GM19438 (cell line): Measurements from ENCODE around the gene RRP36.
"Not testable (repeated sequence)": the region's sequence is repeated elsewhere in the genome, so short reads cannot be mapped to it uniquely, and the experiment has no call there.

Experiments used
- ATAC-seq: cut with Tn5 transposase; IDR thresholded peaks from one replicate; pipeline ENCODE4 v1.9.1; 2021; ENCODE audit warnings: low read depth; ENCODE audit not compliant: unreplicated experiment

The RRP36 gene, protein sequence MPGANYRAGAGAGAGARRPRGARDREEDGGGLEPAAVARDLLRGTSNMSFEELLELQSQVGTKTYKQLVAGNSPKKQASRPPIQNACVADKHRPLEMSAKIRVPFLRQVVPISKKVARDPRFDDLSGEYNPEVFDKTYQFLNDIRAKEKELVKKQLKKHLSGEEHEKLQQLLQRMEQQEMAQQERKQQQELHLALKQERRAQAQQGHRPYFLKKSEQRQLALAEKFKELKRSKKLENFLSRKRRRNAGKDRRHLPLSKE

DNA sequence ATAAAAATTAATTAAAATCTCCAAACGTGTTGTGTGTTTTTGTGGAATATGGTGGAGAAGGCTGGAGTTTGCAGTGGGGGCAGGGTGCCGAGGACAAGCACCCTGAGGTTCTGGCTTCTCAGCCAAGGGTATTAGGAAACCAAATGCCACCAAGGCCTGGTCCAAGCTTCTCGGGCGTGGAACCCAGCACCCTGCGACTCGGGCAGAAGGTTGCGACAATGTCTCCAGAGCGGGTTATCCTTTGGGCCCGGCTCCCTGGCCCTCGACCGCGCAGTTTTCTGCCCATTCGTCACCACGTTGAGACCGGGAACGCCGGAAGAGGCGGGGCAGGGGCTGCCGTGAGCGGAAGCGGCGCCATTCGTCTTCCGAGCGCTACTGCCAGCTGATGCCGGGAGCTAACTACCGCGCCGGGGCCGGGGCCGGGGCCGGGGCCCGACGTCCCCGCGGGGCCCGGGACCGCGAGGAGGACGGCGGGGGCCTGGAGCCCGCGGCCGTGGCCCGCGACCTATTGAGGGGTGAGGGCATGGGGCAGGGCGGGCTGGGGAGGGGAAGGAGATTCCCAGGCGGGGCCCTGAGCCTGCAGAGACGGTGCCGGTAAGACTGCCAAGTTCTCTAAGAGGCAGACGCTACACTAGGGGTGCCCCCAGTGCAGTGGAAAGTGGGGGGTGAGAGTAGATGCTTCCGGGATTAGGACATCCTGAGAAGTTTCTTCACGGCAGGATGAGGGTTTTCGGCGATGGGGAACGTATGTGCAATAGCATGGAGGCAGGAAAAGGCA, at the start of gene RRP36:
Gene RRP36 (plus strand): TSS at position 354 of the 778 bp plus-strand sequence. CDS start 32 bp downstream, at position 386.
- peak; percentile 87 for ATAC-seq

DNA sequence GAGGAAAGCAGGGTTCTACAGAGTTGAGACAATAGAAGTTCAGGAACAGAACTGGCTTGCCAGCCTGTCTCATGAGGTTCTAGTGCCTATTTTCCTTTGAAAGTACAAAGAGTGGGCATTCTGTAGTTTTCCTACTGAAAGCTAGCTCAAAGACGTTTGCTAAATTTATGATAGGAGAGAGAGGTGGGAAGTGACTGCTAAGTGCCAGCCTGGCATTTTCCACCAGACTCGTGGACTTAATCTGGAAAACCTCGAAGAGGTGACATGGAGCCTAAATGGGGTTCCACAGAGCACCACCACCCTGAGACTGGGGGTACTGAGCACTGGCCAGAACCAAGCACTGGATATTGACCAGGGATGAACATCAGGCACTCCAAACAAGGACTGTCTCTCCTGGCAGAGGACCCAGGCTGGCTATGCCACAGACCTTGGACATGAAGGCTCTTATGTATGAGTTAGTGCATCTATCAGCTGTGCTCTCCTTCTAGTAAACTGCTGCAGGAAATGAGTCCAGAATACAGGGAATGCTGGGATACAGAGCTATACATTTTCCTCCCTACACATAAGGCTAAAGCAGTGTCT, 49.6 kb upstream of the RRP36 start:
- no peak for ATAC-seq

DNA sequence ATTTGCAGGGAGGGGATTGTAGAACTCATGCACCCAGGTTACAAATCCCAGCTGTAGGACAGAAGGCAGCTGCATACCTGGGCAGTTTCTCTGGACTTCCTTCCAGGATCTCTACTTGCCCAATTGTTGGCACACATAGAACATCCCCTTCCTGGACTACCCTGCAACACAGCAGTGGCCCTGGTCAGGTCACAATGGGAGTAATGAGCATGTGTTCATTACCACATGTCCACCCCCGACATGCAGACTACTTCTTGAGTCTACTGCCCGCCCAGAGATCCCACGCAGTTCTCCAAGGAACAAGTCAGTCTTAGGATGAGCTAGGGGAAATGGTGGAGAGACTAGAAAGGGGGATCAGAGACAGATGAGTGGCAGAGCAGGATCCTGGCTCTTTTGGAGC, 47.5 kb upstream of the RRP36 start:
- no peak for ATAC-seq

DNA sequence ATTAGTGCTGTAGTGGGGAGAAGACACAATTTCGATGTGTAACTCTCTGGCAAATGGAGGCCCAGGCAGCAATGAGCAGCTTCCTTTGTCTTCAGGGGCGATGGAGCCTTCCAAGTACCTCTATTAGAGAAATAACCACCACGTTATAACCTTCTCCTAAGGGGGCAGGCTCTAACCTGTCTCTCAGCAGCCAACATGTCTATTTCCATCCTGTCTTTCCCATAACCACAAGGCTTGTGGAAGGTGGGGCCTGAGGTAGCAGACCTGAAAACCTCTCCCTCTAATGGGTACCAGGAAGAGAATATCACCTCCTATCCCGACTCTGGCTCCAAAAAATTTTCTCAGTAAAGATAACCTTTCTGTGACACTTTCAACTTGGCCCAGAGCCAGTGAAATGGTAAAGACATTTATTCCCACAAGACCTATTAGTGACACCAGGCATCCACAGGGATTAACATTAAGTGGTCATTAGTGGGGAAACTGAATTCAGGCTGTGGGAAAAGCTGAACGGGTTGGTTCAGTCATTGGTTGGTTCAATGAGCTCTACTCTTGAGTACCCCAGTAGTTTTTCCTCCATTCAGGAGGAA, 46.4 kb upstream of the RRP36 start:
- ATAC-seq, result no peak

DNA sequence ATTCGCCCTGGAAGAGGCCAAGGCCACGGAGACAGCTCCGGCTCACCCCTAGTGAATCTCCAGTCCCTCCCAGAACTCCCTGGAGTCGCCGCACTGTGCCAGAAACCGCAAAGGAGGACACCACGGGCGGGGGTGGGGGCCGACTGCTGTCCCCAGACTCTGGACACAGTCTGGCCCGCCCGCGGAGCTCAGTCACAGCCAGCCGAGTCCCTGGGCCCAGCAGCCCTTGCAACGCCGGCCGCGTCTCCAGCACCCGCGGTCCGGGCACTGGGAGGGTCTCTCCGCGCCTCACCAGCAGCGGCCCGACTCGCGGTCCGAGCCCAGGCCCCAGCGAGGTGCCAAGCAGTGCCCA, 43.0 kb upstream of the RRP36 start:
- peak; percentile 13 for ATAC-seq

DNA sequence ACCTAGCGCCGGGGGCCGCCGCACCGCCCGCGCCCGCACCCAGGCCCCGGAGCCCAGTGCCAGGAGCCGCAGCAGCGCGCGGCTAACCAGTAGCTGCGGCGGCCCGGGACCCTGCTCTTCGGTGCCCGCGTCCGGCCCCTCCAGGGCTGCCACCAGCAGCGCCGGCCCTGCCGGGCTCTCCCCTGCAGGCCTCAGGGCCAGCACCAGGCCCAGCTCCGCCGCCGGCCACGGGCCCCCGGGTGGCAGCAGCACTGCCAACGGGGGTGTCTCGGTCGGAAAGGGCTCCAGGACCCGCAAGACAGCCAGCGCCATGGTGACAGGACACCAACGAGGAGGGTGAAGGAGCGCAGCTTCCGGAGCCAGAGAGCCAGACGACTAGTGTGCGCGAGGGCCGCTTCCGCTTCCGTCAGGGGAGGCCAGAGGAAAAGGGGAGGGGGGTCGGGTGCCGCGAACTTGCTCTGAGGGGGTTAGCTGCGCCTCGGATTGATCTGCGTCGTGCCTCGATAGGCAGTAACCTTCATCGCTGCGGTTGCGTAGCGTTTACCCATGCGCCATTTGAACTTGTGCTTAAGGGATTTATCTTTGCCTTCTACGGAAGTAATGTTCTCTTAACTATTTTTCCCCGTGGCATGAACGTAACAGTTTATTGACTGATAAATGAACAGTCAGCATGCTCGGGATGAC, 42.4 kb upstream of the RRP36 start, which contains the start of gene PEX6:
Gene PEX6 (minus strand): TSS at position 343 of the 684 bp plus-strand sequence. CDS start 31 bp downstream, at position 312.
- peak; percentile 89 for ATAC-seq

DNA sequence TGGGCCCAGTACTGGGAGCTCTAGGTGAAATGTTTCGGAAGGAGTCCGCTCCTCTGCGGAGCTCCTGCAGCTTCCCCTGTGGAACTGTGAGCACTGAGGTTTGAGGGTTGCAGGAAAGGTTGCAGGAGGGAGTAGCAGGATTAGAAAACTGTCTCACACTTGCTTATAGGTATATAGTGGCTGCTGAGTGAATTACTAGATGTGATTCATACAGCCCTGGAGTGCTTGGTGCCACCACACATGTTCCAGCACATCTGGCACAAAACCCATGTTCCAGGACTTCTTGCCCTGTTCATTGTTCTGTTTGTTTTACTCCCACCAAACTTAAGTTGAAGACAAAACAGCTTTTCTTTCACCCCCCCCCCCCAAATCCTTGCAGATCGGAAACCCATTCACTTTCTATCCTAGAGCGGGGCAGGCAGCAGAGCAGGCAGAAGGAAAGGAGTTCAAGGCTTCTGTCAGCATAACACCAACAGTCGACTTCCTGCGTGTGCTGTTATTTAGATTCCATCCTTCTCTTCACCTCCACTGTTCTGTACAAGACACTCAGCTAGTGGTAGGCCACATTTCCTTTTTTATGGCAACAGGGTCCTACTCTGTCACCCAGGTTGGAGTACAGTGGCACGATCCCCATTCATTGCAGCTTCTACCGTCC, 41.8 kb upstream of the RRP36 start:
- no peak for ATAC-seq

DNA sequence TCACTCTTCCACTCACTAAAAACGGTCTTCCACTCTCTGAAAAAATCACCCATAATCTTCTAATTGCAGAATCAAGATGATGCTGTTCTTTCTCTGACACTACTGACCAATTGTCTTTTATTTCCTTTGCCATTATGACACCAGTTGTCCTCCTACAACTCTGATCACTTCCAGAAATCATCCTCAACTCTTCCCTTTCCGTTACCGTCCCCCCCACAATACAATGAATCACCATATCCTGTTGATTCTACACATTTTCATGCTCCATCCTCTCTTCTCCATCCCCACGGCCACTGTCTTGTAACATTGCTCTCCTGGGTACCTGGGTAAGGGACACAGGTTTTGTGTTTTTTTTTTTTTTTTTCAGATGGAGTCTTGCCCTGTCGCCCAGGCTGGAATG, 39.6 kb upstream of the RRP36 start:
- ATAC-seq, result no peak

DNA sequence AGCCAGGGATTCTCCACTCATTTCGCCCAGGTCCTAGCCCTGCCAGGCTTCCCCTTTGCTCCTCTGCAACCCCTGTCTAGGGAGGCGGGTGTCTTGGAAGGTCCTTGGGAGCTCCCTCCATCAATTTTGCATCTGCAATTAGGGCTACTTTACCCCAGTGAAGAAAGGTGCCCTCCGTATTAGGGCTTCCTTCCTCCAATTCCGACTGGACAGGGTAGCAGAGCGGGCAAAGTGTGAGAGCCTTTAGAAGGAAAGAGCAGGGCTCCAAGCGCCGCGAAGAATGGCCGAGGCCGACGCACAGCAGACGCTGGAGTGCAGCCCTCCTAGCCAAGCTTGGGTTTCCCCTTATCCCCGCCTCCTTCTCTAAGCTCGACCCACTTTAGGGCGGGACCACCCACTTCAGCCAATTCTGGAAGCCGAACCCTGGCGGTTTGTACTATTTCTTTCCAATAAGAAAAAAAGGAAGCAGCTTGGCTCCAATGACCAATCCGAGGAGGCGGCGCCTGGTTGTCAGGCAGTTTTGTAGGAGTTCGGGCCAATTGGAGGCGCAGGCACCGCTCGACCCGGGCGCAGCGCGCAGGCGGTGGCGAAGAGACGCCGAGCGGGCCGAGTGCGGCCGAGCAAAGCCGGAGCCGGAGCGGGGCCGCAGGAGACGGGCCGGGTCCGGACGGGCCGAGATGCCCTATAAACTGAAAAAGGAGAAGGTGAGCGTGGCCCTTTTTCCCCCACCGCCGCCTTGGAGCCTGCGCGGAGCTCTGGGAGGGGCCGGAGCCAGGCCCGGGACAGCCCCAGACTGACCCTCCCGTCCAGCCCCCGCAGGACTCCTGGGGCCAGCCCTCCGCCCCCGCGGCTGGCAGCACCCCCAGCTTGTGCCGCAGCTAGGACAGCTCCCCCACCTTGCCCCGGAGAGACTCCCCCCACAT, 37.2 kb upstream of the RRP36 start, which contains the start of gene PPP2R5D:
Gene PPP2R5D (plus strand): TSS at position 570 of the 923 bp plus-strand sequence. CDS start 108 bp downstream, at position 678.
- peak; percentile 95 for ATAC-seq

DNA sequence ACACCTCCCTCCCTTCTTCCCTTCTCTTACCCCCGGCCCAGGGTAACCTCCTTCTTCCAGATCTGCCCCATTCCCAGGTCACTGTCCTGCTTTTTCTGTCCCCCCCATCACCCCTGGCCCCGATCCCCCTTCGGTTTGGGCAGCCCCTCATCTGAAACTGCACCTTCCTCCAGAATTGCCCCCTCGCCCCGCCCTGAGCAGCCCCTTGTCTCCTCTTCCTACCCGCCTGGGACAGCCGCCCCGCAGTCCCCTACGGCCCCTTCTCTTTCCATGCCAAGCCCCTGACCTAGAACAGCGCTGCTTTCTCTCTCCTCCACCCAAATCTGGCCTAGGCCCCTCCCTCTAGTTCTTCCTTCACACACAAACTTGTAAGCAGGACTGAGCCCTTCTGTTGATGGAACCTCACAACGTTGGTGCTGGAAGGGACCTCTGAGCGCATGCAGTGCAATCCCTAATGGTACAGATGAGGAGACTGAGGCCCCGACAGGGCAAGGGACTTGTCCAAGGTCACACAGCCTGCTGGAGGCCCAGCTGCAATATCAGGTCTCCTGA, 36.4 kb upstream of the RRP36 start:
- no peak for ATAC-seq

DNA sequence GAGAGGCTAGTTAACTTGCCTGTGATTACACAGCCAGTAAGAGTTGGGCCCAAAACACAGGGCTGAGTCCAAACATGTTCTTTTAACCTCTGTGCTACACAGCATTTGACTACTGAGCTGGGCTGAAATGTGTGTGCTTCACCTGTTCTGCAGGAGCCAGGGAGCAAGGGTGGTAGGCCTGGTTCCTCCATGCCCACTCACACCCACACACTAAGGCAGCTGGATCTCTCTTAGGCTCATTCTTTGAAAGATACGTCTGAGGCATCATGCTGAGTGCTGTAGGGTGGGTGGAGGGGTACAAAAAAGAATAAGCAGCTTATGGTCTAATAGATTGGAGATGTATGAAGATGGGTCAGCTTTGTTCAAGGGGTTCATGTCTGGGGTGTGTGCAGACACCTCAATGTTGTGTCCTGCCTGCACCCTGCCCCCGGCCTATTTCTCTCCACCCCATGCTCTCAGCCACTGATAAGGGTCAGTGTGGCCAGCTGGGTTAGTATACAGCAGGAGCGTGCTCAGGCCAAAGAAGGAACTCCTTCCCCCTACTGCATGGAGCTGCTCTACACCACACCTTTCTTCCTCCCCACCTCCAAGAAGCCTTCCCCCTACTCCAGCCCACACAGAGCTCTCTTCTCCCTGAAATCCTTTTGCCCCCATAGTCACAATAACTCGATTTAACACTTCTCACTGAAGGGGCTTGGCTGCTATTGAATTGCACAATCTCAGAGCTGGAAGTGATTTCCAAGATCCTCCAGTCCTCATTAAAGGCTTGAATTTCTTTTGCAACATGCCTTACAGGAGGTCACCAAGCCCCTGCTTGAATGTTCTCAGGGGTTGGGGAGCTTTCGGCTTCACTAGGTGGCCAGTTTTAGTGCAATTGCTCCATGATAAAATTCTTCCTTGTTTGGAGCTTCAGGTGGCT, 33.6 kb upstream of the RRP36 start:
- no peak for ATAC-seq

DNA sequence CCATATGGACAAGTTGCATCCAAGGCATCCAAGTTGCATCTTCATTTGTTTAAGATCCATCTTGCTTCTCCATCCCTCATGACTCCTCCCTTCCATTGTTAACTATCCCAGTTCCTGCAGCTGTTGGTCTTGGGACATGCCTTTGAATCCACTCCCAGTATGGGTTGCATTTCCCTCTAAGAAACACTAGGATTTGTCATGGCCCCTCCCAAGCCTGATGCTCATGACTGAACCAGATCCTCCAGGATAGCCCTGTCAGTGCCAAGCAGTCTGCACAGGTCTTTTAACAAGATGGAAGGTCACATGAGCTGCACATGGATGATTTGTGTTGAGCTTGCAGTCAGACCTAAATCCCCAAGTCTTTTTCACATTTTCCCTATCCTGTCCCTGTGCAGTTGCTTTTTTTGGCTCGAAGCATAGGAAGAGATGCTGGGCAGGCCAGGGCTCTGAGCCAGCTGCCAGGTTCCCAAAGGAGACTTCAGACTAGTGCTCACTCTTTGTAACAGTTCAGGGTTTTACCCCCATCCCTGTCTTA, 32.9 kb upstream of the RRP36 start:
- ATAC-seq, result no peak

DNA sequence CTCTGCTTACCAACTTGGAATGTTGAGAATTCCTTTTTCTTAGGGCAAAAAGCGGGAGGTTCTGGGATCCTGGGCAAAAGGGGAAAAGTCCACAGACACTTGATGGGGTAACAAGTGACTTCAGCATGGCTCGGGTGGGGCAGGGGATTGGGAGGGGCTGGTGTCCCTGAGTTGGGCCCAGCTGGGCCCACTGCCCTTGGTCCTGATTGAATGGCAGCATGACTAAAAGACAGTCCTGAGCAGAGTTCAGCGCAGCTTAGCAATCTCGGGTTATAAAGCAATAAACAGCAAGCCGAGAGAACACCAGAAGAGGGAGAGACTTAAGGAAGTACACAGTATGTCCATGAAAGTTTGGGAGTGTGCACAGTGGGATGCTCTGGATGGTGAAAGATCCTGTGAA, 31.5 kb upstream of the RRP36 start:
- ATAC-seq, result no peak

DNA sequence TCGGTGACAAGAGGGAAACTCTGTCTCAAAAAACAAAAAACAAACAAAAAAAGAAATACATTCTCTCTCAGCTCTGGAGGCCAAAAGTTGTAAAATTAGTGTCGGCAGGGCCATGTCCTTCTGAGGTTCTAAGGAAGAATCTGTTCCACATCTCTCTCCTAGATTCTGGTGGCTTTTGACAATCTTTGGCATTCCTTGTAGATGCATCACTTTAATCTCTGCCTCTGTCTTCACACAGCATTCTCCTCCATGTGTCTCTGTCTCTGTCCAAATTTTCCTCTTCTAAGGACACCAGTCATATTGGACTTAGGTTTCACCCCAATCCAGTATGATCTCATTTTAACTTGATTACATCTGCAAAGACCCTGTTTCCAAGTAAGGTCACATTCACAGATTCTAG, 28.0 kb upstream of the RRP36 start:
- no peak for ATAC-seq

DNA sequence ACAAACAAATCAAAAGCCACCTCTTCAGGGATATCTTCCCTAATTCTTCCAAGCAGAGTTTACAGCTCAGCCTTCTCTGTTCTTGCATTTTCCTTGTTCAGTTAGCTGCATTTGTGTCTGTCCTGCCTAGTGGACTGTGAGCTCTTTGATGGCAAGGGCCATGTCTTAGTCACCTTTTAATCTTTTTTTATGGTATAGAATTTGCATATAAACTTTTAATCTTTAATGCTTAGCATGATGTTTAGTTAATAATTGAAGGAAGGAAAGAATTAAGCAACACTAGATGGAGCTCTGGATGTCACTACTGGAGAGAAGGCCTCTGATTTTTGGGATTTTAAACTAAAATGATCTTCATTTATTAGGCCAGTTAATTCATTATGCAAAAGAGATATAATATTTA, 24.9 kb upstream of the RRP36 start:
- no peak for ATAC-seq

DNA sequence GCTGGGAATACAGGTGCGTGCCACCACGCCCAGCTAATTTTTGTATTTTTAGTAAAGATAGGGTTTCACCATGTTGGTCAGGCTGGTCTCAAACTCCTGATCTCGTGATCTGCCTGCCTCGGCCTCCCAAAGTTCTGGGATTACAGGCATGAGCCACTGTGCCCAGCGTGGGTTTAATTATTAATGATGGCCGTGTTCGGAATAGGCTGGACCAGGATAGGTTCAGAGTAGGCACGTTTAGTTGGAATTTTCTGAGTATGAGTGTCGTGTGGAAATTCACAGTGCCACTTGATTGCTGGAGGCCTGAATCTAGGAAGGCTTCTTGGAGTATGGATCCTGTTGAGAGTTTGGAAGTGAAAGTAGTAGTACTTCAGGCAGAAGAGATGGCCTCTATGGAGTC, 23.2 kb upstream of the RRP36 start:
- ATAC-seq, result not testable (repeated sequence)

DNA sequence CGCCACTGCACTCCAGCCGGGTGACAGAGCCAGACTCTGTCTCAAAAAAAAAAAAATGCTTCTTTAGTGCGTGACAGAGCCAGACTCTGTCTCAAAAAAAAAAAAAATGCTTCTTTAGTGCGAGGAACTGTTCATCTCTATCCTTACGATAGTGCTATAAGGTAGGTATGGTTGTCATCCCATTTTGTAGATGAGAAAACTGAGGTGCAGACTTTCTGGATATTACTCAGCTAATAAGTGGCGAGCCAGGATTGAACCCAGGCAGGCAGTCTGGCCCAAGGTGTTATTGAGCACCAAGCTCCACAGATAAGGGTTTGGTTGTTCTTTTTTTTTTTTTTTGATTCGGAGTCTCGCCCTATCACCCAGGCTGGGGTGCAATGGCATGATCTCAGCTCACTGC, 19.6 kb upstream of the RRP36 start:
- no peak for ATAC-seq

DNA sequence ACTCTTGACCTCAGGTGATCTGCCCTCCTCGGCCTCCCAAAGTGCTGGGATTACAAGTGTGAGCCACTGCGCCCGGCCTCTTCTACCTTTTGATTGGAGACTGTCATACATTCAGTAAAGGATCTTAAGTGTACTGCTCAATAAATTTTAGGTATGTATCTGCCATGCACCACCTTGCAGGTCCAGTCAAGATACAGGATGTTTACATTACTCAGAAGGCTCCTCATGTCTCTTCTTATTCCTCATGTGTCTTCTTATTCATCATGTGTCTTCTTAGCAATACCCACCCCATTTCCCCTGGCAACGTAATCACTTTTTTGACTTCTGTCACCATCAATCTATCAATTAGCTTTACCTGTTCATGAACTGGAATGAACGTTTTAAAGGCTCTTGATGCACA, 15.6 kb upstream of the RRP36 start:
- no peak for ATAC-seq
